RPMI7951 (cell line): ENCODE results near the gene MTG1. TPM values are rescaled to one million over a fixed set of nuclear protein-coding genes. Genes with fewer than 3 reads are reported as not detected.
A peak's percentile ranks its signal among the peaks of the same experiment; 100 is the strongest.

Experiments
- DNase-seq: peaks from one replicate; pipeline ENCODE4 v3.0.0-alpha.2; 2012; ENCODE audit warnings: low read depth
- total RNA-seq: library from RNA; depleted of rRNA; stranded (reverse); fragments of >200 nt; shearing (Covaris generic); gene quantifications from 2 replicates; pipeline ENCODE4 v1.2.3, GENCODE V29; 2014; rRNA removed

The MTG1 gene
- total RNA-seq, result 12.1 and 16.5 TPM in 2 replicates

- DNase-seq, result peak; percentile 86
Observed at GRCh38 chr10:133394064-133394663, at the start of gene MTG1. TSS of gene MTG1 (plus strand) at chr10:133394157. CDS start at chr10:133394221, 64 bp downstream.

- no peak for DNase-seq
Observed at GRCh38 chr10:133344236-133344635, 49.7 kb upstream of the MTG1 start.

- no peak for DNase-seq
Observed at GRCh38 chr10:133346413-133346812, 47.5 kb upstream of the MTG1 start.

DNA sequence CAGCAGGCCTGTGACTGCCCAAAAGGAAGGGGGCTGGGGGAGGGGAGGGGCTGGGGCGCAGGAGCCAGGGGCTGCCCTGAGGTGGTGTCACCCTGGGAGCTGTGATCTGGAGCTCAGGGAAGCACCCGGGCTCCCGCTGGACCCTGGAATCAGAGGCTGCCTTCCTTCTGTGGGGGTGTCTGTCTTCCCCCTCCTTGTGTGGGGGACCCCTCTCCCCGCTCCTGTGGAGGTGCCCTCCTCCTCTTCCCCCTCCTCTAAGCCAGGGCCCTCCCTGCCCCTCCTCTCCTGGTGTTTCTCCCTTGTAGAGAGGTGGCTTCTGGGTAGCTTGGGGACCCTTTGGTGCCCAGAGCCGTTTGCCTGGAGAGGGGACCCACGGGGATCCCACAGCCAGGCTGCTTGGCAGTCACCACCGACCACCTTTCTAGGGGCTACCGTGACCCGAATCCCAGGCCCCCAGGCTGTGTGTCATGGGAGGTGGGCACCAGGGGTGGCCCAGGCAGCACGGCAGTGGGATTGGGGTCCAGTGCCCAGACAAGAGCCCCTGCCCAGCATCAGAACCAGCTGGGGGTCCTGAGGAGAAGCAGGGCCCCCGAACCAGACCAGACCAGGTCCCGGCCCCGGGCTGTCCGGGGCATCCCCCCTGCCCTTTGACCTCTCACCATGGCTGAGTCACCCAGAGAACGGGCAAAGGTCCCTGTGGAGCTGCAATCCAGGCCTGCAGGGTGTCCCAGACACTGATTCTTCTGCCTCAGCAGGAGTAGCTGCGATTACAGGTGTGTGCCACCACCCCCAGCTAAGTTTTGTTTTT, 46.0 kb upstream of the MTG1 start:
- DNase-seq, result no peak

- DNase-seq, result no peak
Observed at GRCh38 chr10:133349160-133349568, 44.8 kb upstream of the MTG1 start.

- no peak for DNase-seq
Observed at GRCh38 chr10:133349577-133350011, 44.4 kb upstream of the MTG1 start.

DNA sequence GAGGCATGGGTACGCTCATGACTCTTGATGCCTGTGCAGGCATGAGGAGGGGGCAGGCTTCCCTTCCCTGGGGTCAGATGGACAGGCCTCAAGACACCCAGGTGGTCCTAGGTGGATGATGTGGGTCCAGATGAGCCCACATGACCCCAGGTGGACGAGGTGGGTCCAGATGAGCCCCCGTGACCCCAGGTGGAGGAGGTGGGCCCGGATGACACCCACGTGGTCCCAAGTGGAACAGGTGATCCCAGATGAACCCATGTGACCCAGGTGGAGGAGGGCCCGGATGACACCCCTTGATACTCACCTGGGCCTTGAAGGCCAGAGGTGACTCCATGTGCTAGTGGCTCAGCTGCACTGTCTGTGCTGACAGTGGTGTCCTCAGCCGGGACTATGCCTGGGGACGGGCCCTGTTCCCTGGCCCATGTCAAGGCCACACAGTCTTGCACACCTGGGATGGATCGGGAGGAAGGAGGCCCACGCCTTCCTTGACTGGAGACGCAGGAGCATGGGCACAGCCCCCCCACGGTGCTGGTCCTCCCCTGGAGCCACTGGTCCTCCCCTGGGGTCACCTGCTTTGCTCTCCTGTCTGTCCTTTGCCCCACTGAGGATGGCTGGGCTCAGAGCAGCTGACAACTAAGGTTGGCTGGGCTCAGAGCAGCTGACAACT, 43.5 kb upstream of the MTG1 start:
- DNase-seq, result no peak

GRCh38 chr10:133350950-133351329, 43.0 kb upstream of the MTG1 start:
- no peak for DNase-seq

GRCh38 chr10:133351408-133352318, 42.3 kb upstream of the MTG1 start:
- DNase-seq, result no peak

- no peak for DNase-seq
Observed at GRCh38 chr10:133353202-133353959, 40.6 kb upstream of the MTG1 start.

- no peak for DNase-seq
Observed at GRCh38 chr10:133353988-133354605, 39.9 kb upstream of the MTG1 start.

DNA sequence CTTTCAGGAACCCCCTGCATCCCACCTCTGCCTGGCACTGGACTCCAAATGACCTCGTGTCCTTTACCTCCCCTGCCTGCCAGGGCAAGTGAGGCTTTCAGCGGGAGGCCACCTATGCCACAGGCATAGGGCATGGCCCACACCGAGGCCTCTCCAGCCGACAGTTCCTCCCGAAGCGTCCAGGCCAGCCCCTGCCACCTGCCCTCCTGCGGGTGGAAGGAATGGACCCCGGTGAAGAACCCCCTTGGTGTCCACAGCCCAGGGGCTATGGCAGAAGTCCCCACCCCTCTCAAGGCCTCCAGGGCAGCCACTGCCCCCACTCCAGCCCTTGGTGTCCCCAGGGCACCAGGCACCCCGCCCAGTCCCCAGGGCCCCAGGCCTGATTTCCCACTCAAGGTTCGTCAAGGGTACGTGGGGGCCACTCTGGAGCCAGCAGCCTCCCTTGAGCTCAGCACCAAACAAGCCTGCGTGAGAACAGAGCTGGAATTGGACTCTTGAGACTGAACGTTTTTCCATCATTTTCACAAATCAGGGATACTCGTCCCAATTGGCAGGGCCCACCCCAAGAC, 39.2 kb upstream of the MTG1 start:
- DNase-seq, result no peak

DNA sequence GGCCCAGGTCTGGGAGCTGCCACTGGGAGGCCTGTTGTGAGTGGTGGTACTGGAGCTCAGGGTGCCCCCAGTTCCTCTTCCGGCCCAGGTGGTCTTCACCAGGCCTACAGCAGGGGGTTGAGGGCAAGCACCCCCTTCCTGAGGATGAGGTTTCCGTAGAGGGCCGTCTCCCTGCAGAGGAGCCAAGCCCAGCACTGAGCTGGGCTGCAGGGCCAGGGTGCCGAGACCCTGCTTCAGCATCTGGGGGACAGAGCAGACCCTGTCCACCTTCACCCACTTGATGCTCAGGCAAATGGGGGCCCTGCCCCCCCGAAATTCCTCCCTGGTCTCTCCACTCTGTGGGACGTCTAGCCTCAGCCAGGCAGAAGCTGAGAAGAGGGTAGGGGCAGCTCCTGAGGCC, 38.7 kb upstream of the MTG1 start:
- DNase-seq, result no peak

DNA sequence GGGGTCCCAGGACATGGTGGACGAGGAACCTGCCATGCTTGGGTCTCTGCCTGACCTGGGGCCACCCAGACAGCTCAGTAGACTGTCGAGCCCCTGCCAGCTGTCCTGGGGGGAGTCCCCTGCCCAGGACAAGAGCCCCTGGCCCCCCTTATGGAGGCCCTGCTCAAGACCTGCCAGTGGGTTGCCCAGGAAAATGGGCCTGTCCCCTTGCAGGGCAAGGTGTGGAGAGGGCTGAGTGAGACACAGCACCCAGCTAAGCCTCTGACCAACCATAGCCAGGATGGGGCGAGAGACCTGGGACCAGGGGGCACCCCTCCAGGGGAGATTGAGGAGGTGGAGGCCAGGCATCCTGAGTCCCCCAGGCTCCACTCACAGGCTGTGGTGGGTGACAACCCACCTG, 38.0 kb upstream of the MTG1 start:
- DNase-seq, result no peak

DNA sequence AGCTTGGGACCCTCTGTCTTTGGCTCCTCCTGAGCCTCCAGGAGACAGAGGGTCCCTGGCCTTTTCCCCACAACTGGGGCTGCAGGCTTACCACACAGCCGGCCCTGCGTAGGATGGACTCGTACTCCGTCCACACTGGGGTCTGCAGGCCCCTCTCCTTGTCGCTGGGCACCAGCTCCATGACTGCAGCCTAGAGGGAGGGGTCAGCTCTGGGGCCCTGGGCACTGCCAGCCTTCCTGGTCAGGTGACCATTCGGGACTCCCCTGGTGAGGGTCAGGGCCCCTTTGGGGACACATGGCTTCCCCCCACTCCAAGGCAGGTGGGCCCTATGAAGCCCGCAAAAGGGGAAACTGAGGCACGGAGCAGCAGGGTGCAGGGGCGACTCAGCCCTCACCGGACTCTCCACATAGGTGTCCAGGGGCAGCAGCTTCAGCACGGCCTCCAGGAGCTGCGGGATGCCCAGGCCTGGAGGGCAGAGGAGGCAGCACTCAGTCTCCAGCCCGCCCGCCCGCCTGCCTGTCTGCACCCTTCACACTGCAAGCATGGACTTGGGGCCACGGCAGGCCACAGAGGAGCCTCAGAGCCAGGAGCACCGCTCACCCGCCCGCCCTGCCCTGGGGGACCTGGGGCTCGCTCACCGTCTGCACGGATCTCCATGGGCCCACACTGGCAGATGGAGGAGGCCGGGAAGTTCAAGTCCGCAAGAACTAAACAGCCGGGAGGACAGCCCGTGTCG, 37.2 kb upstream of the MTG1 start:
- no peak for DNase-seq

DNA sequence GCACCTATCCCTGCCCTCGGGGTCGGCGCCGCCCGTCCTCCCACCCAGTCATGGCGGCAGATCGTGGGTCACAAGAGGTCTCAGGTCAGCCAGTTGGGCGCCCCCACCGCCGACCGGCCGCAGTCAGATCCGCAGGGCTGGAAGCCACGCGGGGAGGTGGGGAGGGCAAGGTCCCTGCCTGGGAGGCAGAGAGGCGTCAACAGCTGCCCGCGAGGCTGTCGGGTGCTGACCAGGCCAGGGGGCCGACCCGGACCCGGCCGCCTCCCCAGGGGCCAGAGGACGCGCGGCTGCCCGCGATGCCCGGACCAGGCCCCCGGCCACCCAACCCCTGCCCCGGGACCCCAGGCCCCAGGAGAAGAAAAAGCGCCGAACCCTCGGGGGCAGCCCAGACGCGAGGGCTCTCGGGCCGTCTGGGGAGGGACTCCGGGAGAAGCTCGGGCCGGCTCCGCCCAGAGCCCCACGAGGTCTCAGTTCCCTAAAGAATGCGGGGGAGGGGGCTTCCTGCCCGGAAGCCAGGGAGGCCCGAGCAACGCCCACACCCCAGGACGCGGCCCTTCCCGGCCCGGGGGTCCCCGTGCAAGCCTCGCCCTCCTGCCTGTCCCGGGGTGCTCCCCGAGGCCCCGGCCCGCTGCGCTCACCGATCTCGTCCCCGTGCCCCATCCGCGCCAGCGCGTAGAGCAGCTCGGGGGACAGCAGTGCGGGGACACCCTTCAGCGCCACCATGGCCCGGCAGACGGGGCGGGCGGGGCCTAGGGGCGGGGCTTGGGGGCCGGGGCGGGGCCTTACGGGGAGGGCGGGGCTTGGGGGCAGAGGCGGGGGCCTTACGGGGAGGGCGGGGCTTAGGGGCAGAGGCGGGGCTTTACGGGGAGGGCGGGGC, 36.4 kb upstream of the MTG1 start, which contains the start of gene FUOM:
Gene FUOM, minus strand, starts transcription at position 735 of the 877 bp plus-strand sequence. Its CDS starts 12 bp downstream, at position 723.
- no peak for DNase-seq

DNA sequence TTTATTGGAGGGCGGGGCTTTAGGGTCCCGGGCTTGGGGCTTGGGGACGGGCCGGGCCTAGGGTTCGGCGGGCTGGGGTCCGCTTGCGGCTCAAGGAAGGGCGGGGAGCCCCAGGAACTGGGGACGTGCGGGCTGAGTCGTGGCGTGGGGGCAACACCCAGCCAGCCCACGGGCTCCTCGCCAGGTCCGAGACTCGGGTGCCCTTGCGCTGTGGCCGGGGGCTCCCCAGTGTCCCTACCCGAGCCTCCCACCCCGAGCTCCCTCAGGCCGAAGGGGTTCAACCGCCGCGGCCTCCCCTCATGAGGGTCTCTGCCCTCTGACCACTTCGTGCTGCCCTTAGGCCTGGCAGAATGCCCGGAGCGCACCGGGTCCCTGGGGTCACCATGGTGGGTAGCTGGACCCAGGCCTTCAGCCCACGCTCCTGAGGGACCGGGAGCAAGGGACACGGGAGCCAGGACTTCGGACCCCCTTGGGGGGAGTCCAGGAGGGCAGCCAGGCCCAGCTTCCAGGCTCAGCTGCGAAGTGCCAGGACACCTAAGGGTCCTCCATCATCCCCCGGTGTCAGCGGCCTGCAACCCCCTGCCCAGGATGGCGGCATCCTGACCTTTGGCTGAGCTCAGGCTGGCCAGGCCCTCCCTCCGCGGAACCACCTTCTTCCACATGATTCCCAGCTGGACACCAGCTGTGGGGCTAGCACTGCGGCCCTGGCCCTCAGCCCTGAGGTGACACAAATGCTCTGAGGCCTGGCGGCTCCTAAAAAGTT, 35.6 kb upstream of the MTG1 start:
- no peak for DNase-seq

- DNase-seq, result no peak
Observed at GRCh38 chr10:133358925-133359310, 35.0 kb upstream of the MTG1 start.
